LoVo (cell line): ENCODE results near the gene KCNK3.
"Not testable (repeated sequence)": the region's sequence is repeated elsewhere in the genome, so short reads cannot be mapped to it uniquely, and the experiment has no call there.

Source experiments
- DNase-seq: peaks from one replicate; pipeline ENCODE4 v3.0.0-alpha.2; 2016; ENCODE audit warnings: low spot score

Gene KCNK3

DNA sequence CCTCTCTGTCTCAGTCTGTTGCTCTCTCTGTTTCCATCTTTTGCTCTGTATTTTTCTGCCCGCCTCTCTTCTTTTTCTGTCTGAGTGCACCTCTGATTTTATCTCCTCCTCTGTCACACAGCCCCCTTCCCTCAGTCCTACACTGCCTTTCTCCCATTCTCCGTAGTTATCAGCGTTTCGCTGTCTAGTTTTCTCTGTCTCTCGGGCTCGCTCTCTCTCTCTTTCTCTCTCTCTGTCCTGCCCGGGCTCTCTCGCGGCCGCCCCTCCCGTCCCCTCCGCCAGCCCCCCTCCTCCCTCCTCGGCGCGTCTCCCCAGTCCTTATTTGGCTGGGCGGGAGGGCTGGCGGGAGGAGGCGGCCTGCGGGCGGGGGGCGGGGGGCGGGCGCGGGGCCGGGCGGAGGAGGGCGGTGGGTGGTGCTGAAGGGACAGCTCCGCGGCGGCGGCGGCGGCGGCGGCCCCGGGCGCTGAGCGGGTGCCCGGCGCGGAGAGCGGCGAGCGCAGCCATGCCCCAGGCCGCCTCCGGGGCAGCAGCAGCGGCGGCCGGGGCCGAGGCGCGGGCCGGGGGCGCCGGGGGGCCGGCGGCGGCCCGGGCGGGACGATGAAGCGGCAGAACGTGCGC is at the start of gene KCNK3:
Gene KCNK3 (plus strand): TSS at position 444 of the 618 bp plus-strand sequence. CDS start 154 bp downstream, at position 598.
- no peak for DNase-seq

DNA sequence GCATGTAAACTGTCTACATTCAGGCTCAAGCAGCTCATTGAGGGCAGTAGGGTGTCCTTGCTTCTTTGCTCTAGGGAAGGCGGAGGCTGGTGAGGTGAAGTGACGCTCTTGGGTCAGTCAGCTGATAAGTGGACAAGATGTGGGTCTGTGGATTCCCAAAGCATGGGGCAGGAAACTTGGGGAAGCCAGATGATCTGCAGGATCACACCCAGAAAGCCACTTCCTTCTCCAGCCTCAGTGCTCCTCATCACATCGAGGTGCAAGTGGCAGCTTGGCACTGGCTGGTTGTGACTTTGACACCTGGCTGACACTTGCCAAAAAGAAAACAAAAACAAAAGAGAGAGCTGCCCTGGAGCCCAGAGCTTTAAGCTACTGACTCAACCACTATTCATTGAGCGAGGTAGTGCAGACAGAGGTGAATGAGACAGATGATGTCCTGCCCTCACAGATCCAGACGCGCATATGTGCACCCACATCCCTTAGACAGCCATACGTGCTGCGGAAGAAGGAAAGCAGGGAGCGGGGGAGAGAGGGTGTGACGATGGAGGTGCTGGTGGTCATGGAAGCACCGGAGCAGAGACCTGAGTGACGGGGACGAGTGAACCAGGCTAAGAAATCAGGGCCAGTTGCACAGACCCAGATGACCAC is 48.2 kb upstream of the KCNK3 start:
- no peak for DNase-seq

DNA sequence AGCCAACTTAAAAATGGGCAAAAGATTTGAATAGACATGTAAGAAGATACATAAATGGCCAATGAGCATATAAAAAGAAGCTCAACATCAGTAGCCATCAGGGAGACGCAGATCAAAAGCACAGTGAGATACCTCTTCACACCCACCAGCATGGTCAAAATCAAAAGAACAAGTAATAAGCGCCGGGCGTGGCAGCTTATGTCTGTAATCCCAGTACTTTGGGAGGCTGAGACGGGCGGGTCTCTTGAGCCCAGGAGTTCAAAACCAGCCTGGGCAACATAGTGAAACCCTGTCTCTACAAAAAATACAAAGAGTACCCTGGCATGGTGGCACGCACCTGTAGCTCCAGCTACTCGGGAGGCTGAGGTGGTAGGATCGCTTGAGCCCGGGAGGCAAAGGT is 46.8 kb upstream of the KCNK3 start:
- DNase-seq: no peak

DNA sequence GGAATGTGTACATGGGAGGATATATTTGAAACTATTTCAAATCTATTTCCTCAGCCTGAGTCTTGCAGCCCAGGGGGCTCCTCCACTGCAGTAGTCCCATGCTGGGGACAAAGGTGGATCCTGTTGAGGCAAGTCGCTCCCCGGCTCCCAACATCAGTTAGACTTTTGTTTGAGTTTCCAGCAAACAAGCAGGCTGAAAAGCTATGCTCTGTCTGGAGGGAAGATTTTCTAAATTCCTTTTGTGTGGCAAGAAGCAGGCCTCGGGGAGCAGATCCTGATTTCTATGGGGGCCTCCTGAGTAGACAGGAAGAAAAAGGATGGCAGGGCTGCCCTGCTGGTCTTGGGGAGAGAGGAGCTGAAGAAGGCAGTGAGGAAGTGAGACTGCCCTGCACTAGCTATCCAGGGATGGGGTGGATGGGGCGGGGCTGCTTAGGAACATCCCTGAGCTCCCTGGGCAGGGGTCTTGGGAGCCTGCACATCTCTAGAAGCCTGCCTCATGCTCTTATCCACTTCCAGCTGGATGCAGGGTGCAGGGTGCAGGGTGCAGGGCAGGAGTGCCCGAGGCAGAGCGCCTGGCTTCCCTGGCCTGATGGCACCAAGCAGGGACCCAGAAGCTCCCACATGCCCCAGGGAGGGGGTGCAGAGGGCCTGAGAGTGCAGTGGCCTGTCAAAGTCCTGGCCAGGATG is 45.4 kb upstream of the KCNK3 start:
- no peak for DNase-seq

DNA sequence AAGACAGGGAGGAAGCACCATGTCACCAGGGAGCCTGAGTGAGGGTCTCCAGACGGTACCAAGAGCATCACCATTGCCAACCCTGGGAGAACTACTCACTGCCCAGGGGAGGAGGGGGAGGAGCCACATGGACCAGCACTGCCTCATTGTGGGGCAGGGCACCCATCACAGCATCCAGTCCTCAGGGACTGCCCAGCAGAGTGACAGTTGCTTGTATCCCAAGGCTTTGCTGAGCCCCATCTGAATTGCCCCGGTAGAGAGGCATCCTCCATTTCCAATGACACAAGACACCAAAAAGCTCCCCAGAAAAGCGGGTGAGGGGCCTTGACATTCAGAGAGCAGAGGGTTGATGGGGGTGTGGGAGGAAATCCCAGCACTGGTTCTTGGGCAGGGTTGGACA is 44.5 kb upstream of the KCNK3 start:
- no peak for DNase-seq

DNA sequence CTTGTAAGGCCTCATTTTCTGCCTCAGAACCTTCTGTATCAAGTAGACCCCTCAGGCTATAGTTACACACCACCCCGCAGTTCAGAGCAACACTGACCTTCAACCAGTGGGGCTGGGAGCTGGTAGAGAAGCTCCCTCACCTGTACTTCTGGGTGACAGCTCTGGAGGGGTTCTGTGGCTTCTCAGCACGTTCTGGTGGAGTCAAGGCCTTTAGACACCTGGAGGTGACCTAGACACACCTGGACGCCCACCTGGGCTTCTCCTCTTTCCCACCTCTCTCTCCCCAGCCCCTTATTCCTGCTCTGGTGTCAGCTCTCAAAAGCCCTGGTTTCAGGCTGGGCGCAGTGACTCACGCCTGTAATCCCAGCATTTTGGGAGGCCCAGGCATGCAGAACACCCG is 44.0 kb upstream of the KCNK3 start:
- DNase-seq: no peak

DNA sequence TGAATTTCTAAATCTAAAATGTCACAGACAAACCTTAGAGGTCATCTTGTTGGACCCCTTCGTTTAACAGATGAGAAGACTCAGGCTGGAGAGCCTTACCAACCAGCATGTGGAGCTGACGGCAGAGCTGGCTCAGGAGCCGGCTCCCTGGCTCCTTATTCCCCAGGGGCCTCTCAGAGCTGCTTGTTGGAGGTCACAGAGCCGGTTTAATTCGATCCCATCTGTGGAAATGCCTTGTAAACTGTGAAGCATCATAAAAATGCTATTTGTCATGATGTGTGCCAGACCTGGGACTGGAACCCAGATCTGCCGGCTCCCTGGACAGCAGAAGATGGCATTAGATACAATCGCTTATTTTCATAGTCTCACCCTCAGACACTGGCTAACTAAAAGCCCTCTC is 43.2 kb upstream of the KCNK3 start:
- no peak for DNase-seq

DNA sequence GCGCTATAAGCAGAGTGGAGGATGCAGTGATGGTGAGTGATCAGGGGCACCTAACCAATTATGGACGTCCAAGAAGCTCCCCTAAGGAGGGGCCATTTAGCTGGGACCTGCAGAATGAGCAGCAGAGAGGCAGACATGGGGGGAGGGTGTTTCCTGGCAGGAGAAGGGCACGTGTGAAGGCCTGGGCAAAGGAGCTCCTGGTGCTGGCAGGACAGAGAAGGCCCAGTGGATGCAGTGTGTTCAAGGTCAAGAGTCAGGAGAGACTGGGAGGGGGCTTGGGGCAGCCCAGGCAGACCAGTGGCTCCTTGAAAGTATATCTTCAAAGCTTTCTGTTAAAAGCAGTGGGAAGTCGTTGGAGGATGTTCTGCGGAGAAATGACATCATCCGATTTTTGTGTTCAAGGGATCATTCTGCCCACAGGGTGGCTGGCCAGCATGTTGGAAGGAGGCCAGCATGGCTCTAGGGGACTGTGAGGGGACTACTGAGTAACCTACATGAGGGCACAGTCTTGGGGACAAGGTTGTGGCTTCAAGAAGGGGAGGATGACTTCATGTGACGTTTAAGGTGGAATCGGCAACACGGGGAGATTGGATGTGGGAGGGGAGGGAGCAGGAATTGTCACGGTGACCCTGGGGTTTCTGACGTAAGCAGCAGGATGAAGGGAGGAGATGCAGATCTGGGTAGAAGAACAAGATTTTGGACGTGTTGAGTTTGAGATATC is 42.4 kb upstream of the KCNK3 start:
- no peak for DNase-seq

DNA sequence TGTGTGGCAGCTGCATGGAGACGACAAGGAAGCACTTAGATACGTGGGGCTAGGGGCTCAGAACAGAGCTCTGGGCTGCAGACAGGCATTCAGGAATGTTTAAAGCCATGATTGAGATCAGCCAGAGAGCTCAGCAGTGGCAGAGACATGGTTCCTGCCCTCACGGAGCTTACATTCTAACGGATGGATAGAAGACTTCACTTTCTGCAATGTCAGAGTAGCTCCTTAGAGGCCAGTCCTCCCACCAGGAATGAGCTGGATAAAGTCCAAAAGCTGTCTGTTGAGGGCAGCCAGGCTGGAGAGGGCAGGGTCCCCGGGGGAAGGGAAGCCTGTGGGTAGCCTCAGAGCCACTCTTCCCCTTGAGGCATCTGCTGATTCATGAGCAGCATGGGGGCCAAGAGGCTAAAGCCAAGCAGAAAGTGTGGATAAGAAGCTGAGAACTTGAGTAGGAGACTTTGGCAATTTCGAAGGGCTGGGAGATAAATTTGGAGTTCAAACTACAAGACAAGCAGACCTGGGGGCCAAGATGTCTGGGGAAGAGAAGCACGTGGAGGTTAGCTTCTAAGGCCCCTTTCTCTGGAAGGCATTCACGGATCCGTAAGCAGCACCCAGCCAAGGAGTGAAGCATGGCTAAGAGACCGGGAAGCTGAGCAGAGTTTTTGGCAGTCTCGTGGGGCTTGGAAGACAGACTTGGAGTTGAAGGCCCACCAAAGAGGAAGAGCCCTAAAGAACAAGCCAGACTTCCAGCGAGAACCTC is 41.6 kb upstream of the KCNK3 start:
- DNase-seq: no peak

DNA sequence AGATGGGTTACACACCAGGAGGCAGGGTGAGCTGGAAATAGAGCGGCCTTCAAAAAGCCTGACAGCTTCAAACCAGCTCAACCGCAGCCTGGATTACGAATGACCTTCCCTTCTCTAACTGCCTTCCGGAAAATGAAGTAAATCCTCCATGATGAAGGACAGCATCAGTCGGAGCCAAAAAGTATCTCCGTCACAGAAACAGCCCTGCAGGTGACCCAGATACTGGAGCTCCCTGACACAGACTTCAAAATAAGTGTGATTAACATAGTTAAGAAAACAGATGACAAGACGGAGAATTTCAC is 41.1 kb upstream of the KCNK3 start:
- DNase-seq: no peak

DNA sequence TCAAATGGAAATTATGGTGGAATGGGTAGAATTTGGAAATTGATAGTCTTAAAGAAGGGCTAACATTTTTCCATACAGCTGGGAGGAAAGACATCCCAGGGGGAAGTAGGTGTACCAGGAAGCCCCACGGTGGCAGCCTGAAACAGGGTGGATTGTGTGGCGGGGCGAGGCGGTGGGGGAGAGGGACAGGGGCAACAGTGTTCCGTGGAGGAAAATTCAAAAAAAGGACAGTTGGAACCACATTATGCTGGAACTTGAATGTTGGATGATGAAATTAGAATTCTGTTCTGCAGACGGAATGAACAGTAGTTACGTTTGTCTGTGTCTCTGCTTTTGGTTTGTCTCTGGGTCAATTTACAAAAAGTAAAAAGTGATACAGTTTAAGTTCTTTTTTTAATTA is 40.7 kb upstream of the KCNK3 start:
- DNase-seq: no peak

DNA sequence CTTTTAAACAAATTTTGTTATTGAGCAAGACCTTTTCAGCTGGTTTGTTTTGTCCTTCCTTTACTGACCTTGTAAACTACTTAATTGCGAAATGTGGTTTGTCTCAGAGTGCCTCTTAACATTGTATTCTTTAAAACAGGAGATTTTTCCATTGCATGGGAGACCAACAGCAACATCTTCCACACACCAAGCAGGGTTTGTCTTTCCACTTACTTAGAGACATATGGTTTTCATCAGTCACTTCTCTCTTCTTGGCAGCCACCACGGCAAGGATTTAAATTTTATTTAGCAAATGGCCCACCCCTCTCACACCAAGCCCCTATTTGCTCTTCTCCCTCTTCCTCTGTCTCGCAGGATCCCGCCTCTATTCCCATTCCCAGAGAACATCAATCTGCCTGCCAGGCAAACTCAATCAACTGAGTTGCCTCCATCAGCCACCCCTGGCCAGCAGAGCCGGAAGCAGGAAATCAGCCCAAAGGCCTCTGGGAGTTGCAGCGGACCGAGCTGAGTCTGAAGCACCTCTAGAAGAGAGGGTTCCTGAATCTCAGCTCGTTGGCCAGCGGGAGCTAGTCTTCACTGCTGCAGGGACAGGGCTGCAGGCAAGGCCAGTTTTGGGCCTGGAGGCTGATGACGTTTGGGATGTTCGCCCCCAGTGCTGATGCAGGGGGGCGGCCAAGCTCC is 40.0 kb upstream of the KCNK3 start:
- DNase-seq: no peak

DNA sequence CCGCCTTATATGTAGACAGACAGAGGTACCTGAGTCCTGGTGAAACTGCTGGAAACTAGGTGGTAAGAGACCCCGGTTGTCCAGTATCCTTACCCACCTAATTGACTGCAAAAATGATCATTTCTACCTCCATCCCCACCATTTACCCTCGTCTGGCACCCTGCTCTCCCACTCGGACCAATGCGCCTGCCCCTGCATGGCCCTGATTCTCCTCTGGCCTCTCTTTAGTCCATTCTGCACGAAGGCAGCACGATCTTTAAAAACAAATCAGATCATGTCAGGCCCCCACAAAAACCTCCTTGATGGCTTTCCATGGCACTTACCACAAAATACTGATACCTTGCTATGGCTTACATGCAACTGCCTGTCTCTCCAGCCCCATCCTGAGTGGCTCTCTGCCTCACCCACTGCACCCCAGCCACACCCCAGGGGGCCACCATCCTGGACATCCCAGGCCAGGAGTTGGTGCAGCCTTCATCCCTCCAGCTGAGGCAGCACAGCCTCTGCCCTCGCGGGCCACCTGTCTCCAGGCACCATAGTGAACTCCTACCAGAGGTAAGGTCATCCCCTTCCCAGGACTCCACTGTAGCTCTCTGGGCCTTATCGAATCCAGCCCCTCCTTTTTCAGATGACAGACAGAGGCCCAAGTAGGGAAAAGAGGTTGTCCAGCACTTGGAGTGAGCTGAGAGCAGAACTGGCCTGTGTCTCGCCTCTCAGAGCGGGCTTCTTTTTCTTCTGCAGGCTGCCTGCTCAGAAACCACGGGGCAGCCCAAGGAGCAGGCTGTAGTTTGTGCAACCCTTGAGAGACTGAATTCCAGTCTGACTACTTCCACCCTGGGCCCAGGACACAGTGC is 39.1 kb upstream of the KCNK3 start:
- DNase-seq: no peak

DNA sequence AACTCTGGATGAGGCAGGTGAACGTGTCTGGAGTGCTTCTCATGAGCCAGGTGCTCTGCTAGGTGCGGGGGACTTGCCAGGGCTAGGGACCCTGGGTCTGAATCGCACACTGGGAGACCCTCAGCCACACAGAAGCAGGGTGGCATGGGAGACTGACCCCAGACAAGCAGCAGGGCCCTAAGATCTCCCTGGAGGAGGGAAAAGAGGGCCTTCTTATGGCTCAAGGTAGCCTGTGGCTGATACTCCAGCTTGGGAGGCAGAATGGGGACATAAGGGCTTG is 38.5 kb upstream of the KCNK3 start:
- DNase-seq: no peak

DNA sequence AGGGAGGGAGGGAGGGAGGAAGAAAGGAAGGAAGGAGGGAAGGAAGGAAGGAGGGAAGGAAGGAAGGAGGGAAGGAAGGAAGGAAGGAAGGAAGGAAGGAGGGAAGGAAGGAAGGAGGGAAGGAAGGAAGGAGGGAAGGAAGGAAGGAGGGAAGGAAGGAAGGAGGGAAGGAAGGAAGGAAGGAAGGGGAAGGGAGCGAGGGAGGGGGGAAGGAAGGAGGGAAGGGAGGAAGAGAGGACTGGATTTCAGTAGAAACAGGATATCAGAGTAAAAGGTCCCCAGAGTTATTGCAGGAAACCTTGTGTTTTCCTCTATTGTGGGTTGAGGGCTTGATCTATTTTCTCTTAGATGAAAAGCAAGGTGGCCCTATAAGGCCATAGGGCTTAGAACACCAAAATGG is 37.4 kb upstream of the KCNK3 start:
- DNase-seq: not testable (repeated sequence)

DNA sequence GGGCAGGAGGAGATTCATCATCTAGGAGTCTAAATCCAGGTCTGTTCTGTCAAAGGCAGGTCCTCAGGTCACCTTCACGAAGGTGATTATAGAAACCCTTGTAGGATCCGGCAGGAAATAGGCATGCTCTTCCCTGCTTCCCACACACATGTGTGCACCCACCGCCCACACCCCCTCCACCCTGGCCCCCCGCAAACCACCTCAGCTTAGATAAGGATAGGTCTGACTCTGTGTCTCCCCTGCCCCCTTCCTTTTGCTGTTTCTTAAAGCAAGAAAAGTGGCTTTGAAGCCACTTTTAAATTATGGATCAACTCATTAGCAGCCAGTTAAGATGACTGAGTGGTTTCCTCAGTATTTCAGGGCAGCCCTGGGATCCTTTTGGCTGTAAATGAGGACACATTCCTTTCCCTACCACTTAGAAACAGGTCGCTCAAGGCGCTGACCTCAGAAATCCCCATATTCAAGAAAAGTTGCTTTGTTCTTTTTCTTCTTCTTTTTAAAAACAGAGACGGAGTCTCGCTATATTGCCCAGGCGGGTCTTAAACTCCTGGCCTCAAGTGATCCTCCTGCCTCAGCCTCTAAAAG is 36.8 kb upstream of the KCNK3 start:
- no peak for DNase-seq

DNA sequence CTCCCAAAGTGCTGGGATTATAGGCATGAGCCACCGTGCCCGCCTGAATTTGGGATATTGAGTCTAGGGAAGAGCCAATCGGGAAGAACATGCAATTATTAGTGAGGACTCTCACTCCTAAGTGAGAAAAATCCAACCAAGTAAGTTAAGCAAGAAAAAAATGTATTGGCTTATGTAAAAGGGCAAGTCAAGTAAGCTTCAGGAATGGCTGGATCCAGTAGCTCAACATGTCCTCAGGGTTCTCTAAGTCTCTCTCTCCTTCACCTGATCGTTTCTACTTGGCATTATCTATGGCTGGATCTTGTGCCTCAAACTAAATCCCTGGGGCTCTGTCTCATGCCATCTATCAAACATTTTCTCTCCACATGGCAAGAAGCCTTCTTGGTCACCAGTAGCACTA is 35.3 kb upstream of the KCNK3 start:
- no peak for DNase-seq

DNA sequence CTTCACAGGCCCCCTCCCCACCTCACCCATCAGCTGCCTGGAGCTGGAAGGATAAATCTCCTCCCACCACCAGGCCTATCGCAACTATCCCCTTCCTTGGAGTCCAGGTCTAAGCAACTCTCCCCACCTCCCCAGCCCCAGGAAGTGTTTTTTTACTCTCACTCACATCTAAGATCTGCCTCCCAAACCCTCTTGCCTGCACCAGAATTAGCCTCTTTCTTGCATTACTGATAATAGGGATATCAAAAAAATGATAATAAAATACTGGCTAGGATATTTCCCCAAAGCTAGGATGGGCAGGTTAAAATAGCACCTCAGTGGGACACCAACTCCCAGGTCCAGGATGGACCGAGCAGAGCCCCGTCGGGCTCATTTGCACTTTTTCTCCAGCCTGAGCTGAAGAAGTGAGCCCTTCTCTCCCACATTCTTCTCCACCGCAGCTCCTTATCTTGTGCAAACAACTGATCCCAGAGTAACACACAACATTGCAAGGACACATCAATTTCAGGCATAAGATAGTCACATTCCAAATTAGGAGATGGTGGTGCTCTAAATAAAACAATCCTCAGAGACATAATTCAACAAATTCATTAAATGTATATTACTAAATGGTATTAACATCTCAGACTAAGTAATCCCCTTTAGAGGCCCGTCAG is 33.7 kb upstream of the KCNK3 start:
- DNase-seq: no peak

DNA sequence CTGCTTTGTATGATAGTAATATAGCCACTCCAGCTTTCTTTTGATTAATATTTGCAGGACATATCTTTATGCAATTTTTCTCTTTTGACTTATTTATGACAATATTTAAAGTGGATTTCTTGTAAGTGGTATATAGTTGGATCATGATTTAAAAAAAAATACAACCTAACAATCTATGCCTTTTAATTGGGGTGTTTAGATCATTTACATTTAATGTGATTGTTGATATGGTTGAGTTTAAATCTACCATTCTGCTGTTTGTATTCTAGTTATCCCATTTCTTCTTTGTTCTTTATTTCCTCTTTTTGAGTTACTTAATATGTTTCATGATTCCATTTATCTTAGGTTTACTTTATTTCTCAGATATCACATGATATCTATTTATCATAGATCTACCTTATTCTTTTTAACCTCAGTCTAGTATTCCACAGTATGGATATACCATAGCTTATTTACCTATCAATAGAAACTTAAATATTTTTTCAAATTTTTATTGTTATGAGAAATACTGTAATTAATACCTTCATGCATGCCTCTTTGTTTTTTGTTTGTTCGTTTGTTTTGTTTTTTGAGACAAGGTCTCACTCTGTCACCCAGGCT is 32.1 kb upstream of the KCNK3 start:
- DNase-seq: no peak

DNA sequence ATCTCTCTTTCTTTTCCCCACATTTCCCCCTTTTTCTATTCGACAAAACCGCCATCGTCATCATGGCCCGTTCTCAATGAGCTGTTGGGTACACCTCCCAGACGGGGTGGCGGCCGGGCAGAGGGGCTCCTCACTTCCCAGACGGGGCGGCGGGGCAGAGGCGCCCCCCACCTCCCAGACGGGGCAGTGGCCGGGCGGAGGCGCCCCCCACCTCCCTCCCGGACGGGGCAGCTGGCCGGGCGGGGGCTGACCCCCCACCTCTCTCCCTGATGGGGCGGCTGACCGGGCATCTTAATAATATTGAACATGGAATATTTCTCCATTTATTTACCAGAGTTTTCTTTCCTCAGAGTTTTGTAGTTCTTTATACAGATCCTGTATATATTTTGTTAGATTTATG is 27.2 kb upstream of the KCNK3 start:
- DNase-seq: not testable (repeated sequence)
